SK-N-SH (cell line): ENCODE data around the gene SAMD8.

Experiments
- CTCF ChIP-seq: fragments of 200-600 bp; sonication (generic); IDR thresholded peaks from 2 replicates; pipeline ENCODE4 v1.6.1; 2017; ENCODE audit warnings: antibody characterized with exemption, mild to moderate bottlenecking, moderate library complexity
- EZH2phosphoT487 ChIP-seq: fragments of 200-600 bp; sonication (generic); IDR thresholded peaks from 2 replicates; pipeline ENCODE4 v1.6.1; 2017; ENCODE audit warnings: low read depth, mixed run types, mild to moderate bottlenecking, antibody characterized with exemption, moderate library complexity, borderline replicate concordance
- POLR2AphosphoS5 ChIP-seq: IDR thresholded peaks from 2 replicates; pipeline ENCODE4 v1.6.1; 2012; ENCODE audit warnings: low read depth, low read length
- RAD21 ChIP-seq: IDR thresholded peaks from 2 replicates; pipeline ENCODE4 v1.6.1; 2012; ENCODE audit warnings: mild to moderate bottlenecking, low read length
- REST ChIP-seq: IDR thresholded peaks from 2 replicates; pipeline ENCODE4 v1.6.1; 2012; ENCODE audit warnings: mild to moderate bottlenecking, low read depth, low read length, moderate library complexity
- SMC3 ChIP-seq: IDR thresholded peaks from 2 replicates; pipeline ENCODE4 v1.6.1; 2012; ENCODE audit warnings: low read depth, low read length, improper control_type of control experiment
- USF2 ChIP-seq: fragments of 150-350 bp; IDR thresholded peaks from 2 replicates; pipeline ENCODE4 v1.6.1; 2017; ENCODE audit warnings: antibody characterized with exemption, low read length, low read depth, borderline replicate concordance

- TF ChIP-seq REST (no peak), USF2 (no peak), POLR2AphosphoS5 (no peak), CTCF (no peak), SMC3 (no peak), EZH2phosphoT487 (no peak), RAD21 (no peak)
Observed at GRCh38 chr10:75066271-75066670, 45.2 kb upstream of the SAMD8 start.
